GM12801 (cell line): ENCODE data around the gene CYP39A1.

Source experiments
- TF ChIP-seq, protein P1 (sequence below): IDR thresholded peaks from one replicate; pipeline ENCODE4 v1.5.1; 2011; ENCODE audit warnings: control low read depth; ENCODE audit not compliant: insufficient read length; ENCODE audit errors: extremely low read depth

Gene CYP39A1

DNA sequence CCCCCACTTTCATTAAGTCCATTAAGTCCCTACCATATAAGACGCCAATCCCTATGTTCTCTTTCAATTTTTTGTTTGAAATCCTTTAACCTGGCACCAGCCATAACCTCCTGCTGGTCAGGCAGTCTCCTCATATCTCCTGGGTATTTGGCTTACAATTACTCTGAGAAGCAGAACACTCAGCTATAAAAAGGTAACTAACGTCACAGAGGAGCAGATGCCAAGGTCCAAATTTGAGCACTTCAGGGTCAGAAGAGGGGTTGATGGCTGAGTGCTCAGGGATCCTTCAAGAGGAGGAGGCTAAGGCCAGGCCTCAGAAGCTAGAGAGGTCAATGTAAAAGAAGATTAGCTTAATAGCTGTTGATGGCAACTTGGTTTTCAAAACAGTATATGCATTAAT lies 139.1 kb downstream of the CYP39A1 start:
- TF ChIP-seq, protein P1, sequence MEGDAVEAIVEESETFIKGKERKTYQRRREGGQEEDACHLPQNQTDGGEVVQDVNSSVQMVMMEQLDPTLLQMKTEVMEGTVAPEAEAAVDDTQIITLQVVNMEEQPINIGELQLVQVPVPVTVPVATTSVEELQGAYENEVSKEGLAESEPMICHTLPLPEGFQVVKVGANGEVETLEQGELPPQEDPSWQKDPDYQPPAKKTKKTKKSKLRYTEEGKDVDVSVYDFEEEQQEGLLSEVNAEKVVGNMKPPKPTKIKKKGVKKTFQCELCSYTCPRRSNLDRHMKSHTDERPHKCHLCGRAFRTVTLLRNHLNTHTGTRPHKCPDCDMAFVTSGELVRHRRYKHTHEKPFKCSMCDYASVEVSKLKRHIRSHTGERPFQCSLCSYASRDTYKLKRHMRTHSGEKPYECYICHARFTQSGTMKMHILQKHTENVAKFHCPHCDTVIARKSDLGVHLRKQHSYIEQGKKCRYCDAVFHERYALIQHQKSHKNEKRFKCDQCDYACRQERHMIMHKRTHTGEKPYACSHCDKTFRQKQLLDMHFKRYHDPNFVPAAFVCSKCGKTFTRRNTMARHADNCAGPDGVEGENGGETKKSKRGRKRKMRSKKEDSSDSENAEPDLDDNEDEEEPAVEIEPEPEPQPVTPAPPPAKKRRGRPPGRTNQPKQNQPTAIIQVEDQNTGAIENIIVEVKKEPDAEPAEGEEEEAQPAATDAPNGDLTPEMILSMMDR: no peak

DNA sequence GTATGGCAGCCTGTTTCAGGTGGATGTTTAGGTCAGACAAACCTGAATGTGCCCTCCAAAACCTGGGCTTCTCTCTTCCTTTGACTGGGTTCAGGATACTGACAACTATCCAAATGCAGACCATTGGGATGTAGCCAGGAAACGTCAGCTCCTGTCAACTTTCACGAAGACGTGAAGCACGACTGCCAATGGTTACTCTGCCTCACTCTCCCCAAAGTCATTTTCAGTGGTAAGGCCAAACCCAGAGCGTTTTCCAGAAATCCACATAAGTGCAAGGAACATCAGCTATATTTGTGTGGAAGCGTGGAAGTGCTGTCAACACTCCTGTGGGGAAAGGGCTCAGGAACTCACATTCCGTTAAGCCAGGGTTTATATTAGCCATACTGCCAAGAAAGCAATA lies 141.3 kb downstream of the CYP39A1 start:
- TF ChIP-seq, protein P1: no peak

DNA sequence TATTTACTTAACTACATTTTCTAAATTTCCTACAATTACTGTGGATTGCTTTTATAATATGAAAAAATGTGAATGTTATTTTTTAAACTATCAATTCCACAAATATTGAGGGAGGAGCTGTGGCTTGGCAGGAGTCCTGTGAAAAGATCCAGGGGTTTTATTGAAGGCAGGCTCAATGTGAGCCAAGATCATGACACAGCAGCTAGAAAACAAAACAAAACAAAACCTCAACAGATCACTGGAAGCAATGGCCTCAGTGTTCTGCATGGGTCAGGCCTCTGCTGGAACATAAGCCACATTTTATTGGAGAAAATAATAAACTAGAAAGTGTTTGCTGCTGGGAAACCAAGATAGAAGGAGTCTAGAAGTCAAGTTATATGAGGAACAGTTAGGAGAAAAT lies 142.0 kb downstream of the CYP39A1 start:
- TF ChIP-seq, protein P1: no peak

DNA sequence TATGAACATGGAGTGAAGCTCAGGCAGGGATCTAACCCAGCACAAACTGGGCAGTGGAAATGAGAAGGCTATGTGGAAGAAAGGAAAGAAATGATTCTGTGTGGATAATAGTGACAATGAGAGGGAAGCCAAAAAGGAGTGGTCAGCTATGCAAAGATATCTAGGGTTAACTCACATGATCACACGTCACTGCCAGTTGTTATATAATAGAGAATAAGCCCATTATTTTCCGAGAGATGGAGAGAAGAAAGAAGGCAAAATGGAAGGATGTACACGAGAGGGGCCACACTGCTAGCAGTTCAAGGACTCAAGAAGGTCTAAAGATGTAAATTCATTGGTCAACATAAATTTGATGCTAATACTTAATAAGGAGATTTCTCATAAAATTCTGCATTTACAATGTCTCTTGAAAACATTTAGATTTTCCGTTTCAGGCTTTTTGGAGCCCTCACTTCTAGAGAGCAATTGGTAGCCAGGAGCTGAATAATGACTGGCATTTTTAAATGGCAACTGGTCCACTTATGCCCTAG lies 142.6 kb downstream of the CYP39A1 start:
- TF ChIP-seq, protein P1: no peak

DNA sequence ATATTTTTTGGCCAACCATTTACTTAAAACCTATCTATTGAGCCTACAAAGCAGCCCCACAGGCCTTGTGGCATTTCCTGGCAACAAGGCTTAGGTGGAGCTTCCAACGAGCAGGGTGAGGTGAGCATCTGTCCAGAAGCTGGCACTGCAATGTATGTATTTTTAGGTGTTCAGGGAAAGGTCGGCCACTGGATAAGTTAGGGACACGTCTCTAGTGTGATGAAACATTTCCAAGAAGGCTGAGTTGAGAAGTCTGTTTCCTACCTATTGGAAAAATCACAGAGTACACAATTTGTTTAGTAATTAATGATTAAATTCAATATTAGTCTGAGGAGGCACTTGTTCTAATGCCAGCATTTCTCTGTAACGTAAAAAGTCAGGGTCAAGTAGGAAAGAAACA lies 143.6 kb downstream of the CYP39A1 start:
- TF ChIP-seq, protein P1: no peak

DNA sequence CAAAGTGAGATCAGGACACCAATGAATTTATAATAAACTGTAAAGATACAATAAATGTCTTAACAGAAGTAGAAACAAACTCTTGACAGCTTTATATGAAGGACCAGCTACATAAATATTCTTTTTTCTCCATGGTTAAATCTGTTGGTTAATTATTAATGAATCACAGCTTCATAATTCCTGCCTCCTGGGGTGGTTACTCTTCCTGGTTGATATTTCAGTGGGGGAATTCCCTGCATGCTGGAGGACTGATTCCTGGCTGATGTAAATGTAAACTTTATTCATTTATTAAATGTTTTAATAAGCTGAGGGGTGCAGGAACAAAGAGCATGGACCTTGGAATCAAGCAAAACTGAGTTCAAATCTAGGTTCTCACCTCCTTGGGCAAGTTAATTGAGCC lies 145.2 kb downstream of the CYP39A1 start:
- TF ChIP-seq, protein P1: no peak

DNA sequence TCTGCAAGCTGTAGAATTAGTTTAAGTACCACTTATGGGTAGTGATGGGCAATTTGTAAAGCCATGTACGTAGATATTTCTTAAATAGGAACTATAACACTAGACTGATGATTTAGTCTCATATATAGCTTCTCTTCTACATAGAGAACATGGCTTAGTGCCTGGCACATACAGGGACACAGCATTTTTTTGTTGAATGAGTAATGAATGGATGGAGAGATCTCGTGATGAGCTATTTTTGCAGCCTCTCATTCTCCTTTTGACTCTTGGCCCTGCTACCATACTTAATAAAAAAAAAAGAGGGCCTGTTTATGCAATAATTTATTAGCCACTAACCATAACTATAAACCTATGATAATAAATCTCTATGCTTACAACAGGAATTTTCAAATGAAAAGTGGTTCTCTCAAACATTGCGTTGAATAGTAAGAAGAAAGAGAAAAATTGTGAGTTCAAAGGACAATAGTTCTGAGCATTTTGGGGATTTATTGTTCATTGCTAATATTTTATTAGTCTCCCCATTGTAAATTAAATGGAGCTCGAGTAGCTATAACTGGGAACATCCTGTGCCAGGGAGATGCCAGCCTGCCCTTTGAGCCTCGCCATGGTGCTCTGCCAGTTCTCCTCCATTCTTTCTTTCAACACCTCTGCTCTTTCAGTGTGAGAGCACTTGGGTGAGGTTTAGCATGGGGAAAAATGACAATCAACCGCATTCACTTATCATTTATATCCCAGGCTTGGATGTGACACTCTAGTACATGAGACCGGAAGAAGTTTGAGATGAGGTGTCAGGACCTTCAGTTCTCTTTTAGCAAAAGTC lies 146.7 kb downstream of the CYP39A1 start:
- TF ChIP-seq, protein P1: no peak
